Measurements from ENCODE around the gene ANAPC2.
A peak's percentile ranks its signal among the peaks of the same experiment; 100 is the strongest.

ANAPC2 gene

GRCh38 chr9:137217276-137218211 lies 29.2 kb upstream of the ANAPC2 start:
- peak in 1 of 2 donors; percentile 28 for DNase-seq (ENCODE audit: low read depth in 2 of 2)
- H3K4me3 ChIP-seq (replicated peaks in 1 of 2; ENCODE audit: low read depth in 2 of 2, low read length in 2 of 2) = peak overlapping the region in 1 of 2 donors; percentile 19
- no peak for TF ChIP-seq CTCF (IDR thresholded peaks at IDR 0.05; ENCODE audit: low read depth, low read length)

- no peak for TF ChIP-seq CTCF (IDR thresholded peaks at IDR 0.05; ENCODE audit: low read depth, low read length)
- DNase-seq (ENCODE audit: low read depth in 2 of 2) = no peak
- no peak overlapping the region for H3K4me3 ChIP-seq (replicated peaks in 1 of 2; ENCODE audit: low read depth in 2 of 2, low read length in 2 of 2)
These were observed 28.0 kb upstream of the ANAPC2 start for GRCh38 chr9:137216188-137216965.

GRCh38 chr9:137215196-137215986 lies 27.0 kb upstream of the ANAPC2 start:
- no peak for TF ChIP-seq CTCF (IDR thresholded peaks at IDR 0.05; ENCODE audit: low read depth, low read length)
- no peak for DNase-seq (ENCODE audit: low read depth in 2 of 2)
- H3K4me3 ChIP-seq (replicated peaks in 1 of 2; ENCODE audit: low read depth in 2 of 2, low read length in 2 of 2) = no peak overlapping the region

- no peak for TF ChIP-seq CTCF (IDR thresholded peaks at IDR 0.05; ENCODE audit: low read depth, low read length)
- no peak for DNase-seq (ENCODE audit: low read depth in 2 of 2)
- H3K4me3 ChIP-seq (replicated peaks in 1 of 2; ENCODE audit: low read depth in 2 of 2, low read length in 2 of 2) = no peak overlapping the region
These were observed 26.3 kb upstream of the ANAPC2 start for GRCh38 chr9:137214620-137215019.

- no peak for DNase-seq (ENCODE audit: low read depth in 2 of 2)
- no peak overlapping the region for H3K4me3 ChIP-seq (replicated peaks in 1 of 2; ENCODE audit: low read depth in 2 of 2, low read length in 2 of 2)
- TF ChIP-seq CTCF (IDR thresholded peaks at IDR 0.05; ENCODE audit: low read depth, low read length) = no peak
These were observed 25.1 kb upstream of the ANAPC2 start for GRCh38 chr9:137213160-137214060.

Data from cardiac fibroblast (primary cell).